GM12873 (cell line): ENCODE results near the gene CAPN3.

ENCODE experiments used
- CTCF ChIP-seq: IDR thresholded peaks from 2 replicates; pipeline ENCODE4 v1.5.1; 2012; ENCODE audit warnings: low read depth, mild to moderate bottlenecking, moderate library complexity, low read length, control low read depth; ENCODE audit not compliant: insufficient read depth; ENCODE audit errors: missing control alignments

CAPN3 gene

GRCh38 chr15:42409011-42409410, 49.7 kb downstream of the CAPN3 start:
- no peak for TF ChIP-seq CTCF

DNA sequence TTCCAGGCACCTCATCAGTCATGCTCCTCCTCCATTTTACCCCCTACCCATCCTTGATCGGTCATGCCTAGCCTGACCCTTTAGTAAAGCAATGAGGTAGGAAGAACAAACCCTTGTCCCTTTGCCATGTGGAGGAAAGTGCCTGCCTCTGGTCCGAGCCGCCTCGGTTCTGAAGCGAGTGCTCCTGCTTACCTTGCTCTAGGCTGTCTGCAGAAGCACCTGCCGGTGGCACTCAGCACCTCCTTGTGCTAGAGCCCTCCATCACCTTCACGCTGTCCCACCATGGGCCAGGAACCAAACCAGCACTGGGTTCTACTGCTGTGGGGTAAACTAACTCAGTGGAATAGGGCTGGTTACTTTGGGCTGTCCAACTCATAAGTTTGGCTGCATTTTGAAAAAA, 52.6 kb downstream of the CAPN3 start:
- TF ChIP-seq CTCF = no peak

GRCh38 chr15:42413920-42414319, 54.6 kb downstream of the CAPN3 start:
- no peak for TF ChIP-seq CTCF

DNA sequence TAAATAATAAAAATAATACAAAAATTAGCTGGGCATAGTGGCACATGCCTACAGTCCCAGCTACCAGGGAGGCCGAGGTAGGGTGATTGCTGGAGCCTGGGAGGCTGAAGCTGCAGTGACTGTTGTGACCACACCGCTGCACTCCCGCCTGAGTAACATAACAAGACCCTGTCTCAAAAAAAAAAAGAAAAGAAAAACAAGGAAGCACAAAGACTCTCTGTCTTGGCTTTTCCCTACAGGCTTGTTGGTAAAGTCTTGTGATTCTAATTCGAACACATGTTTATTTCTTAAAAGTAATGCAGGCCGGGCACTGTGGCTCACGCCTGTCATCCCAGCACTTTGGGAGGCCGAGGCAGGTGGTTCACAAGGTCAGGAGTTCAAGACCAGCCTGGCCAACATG, 60.1 kb downstream of the CAPN3 start:
- TF ChIP-seq CTCF = no peak

- no peak for TF ChIP-seq CTCF
These were observed 62.1 kb downstream of the CAPN3 start for GRCh38 chr15:42421376-42421775.

GRCh38 chr15:42427429-42428223, 68.3 kb downstream of the CAPN3 start:
- TF ChIP-seq CTCF = no peak

- TF ChIP-seq CTCF = no peak
These were observed 85.2 kb downstream of the CAPN3 start for GRCh38 chr15:42444415-42445063.
